HepG2 (cell line): Measurements from ENCODE around the gene SLC35B2. TPM values are rescaled to one million over a fixed set of nuclear protein-coding genes. Genes with fewer than 3 reads are reported as not detected.
A peak's percentile ranks its signal among the peaks of the same experiment; 100 is the strongest.

Experiments
- ARNTL ChIP-seq: sonication (generic); formaldehyde crosslinking; IDR thresholded peaks from 2 replicates; pipeline ENCODE4 v1.4.0; 2020; ENCODE audit warnings: mild to moderate bottlenecking, missing genetic modification reagents
- ASH2L ChIP-seq: fragments of 300-600, 200-600 bp; sonication (generic); IDR thresholded peaks from 2 replicates; pipeline ENCODE4 v1.7.0; 2017; ENCODE audit warnings: low read depth, mild to moderate bottlenecking, moderate library complexity, mixed read lengths, low read length; ENCODE audit not compliant: insufficient read length
- CENPX ChIP-seq: sonication (generic); formaldehyde crosslinking; IDR thresholded peaks from 2 replicates; pipeline ENCODE4 v1.9.0; 2021; ENCODE audit warnings: mild to moderate bottlenecking, missing genetic modification reagents, moderate library complexity
- DMAP1 ChIP-seq: IDR thresholded peaks from 2 replicates; pipeline ENCODE4 v1.6.1; 2016
- EHMT2 ChIP-seq: fragments of 200-600 bp; sonication (generic); IDR thresholded peaks from 2 replicates; pipeline ENCODE4 v1.7.0; 2017; ENCODE audit warnings: antibody characterized with exemption, low read depth, low read length, borderline replicate concordance
- HNRNPUL1 ChIP-seq: fragments of 200-400 bp; formaldehyde crosslinking; IDR thresholded peaks from 2 replicates; pipeline ENCODE4 v1.6.1; 2017; ENCODE audit warnings: low read depth, mild to moderate bottlenecking, low read length, moderate library complexity
- KLF16 ChIP-seq, 2 experiments: sonication (generic) in 1 of 2; formaldehyde crosslinking in 1 of 2; IDR thresholded peaks; 2 replicates each; pipeline versions ENCODE4 v1.6.1 to v1.8.0; 2016 to 2023; ENCODE audit warnings: missing genetic modification reagents in 2 of 2, missing compliant biosample characterization in 1 of 2
- MAFK ChIP-seq, 2 experiments: IDR thresholded peaks in 1 of 2; conservative IDR thresholded peaks in 1 of 2; 2 replicates each; pipeline ENCODE4 v1.6.1; 2011; ENCODE audit warnings: improper control_type of control experiment in 2 of 2, low read length in 2 of 2
- NFE2L1 ChIP-seq: sonication (generic); formaldehyde crosslinking; IDR thresholded peaks from 2 replicates; pipeline ENCODE4 v1.4.0; 2020; ENCODE audit warnings: missing genetic modification reagents, mild to moderate bottlenecking, borderline replicate concordance
- PAF1 ChIP-seq: IDR thresholded peaks from 2 replicates; pipeline ENCODE4 v1.6.1; 2016; ENCODE audit warnings: missing genetic modification reagents, missing compliant biosample characterization
- PCBP2 ChIP-seq: fragments of 200-400 bp; formaldehyde crosslinking; optimal IDR thresholded peaks from 2 replicates; pipeline ENCODE3; 2018; ENCODE audit warnings: low read length, low read depth; ENCODE audit not compliant: poor library complexity, severe bottlenecking
- PPARG ChIP-seq: conservative IDR thresholded peaks from 2 replicates; pipeline ENCODE4 v1.6.1; 2016; ENCODE audit warnings: missing biosample characterization, missing genetic modification reagents
- RBM22 ChIP-seq: fragments of 200-400 bp; formaldehyde crosslinking; optimal IDR thresholded peaks from 2 replicates; pipeline ENCODE3; 2017; ENCODE audit warnings: mild to moderate bottlenecking, low read length, moderate library complexity
- RFX5 ChIP-seq: IDR thresholded peaks from 2 replicates; pipeline ENCODE4 v1.6.1; 2011; ENCODE audit warnings: low read depth, low read length, improper control_type of control experiment
- RXRA ChIP-seq: sonication (generic); formaldehyde crosslinking; IDR thresholded peaks from 2 replicates; pipeline ENCODE4 v1.5.1; 2020; ENCODE audit warnings: missing genetic modification reagents
- SETDB1 ChIP-seq: sonication (generic); formaldehyde crosslinking; IDR thresholded peaks from 2 replicates; pipeline ENCODE4 v1.5.1; 2020; ENCODE audit warnings: missing genetic modification reagents, mild to moderate bottlenecking, borderline replicate concordance
- SRSF1 ChIP-seq: fragments of 200-400 bp; formaldehyde crosslinking; optimal IDR thresholded peaks from 2 replicates; pipeline ENCODE3; 2017; ENCODE audit warnings: mild to moderate bottlenecking, low read depth, low read length, moderate library complexity
- ZNF780A ChIP-seq: sonication (generic); formaldehyde crosslinking; IDR thresholded peaks from 2 replicates; pipeline ENCODE4 v1.8.0; 2022; ENCODE audit warnings: mild to moderate bottlenecking, missing genetic modification reagents, moderate library complexity
- polyA plus RNA-seq, 8 experiments: library from polyadenylated mRNA; depleted of rRNA in 3 of 8; stranded (reverse) in 7 of 8; unstranded in 1 of 8; fragments of >200 nt; fragmentation: Illumina TruSeq in 4 of 8; extraction: Trizol in 4 of 8; gene quantifications; 2 replicates each; pipeline versions ENCODE4 v1.2.1 to v1.2.3, GENCODE V29; 2011 to 2016; ENCODE audit warnings: low read depth in 4 of 8, missing spikeins in 1 of 8, mixed read lengths in 1 of 8; ENCODE audit not compliant: insufficient read depth in 1 of 8
- total RNA-seq, 5 experiments: library from RNA; depleted of rRNA; stranded (reverse); fragments of >200 nt; fragmentation: Illumina TruSeq; extraction: Trizol; gene quantifications; 2 replicates each; pipeline ENCODE4 v1.2.3, GENCODE V29; 2016; ENCODE audit warnings: low read depth in 1 of 5
- TF ChIP-seq, protein P1 (sequence below): sonication (generic); formaldehyde crosslinking; IDR thresholded peaks from 2 replicates; pipeline ENCODE4 v1.5.0; 2020; ENCODE audit warnings: missing genetic modification reagents
- TF ChIP-seq, protein P2 (sequence below): sonication (generic); formaldehyde crosslinking; IDR thresholded peaks from 2 replicates; pipeline ENCODE4 v1.8.1; 2023; ENCODE audit warnings: mild to moderate bottlenecking, missing genetic modification reagents
- TF ChIP-seq, protein P3 (sequence below): IDR thresholded peaks from 2 replicates; pipeline ENCODE4 v1.6.1; 2016; ENCODE audit warnings: mild to moderate bottlenecking, missing biosample characterization, missing genetic modification reagents

SLC35B2 gene
- total and polyA plus RNA-seq, 2 of the 13 experiments (the other 11 are each of a cell fraction or from before 2014, with no cell fraction given): 61.1 to 148 TPM

DNA sequence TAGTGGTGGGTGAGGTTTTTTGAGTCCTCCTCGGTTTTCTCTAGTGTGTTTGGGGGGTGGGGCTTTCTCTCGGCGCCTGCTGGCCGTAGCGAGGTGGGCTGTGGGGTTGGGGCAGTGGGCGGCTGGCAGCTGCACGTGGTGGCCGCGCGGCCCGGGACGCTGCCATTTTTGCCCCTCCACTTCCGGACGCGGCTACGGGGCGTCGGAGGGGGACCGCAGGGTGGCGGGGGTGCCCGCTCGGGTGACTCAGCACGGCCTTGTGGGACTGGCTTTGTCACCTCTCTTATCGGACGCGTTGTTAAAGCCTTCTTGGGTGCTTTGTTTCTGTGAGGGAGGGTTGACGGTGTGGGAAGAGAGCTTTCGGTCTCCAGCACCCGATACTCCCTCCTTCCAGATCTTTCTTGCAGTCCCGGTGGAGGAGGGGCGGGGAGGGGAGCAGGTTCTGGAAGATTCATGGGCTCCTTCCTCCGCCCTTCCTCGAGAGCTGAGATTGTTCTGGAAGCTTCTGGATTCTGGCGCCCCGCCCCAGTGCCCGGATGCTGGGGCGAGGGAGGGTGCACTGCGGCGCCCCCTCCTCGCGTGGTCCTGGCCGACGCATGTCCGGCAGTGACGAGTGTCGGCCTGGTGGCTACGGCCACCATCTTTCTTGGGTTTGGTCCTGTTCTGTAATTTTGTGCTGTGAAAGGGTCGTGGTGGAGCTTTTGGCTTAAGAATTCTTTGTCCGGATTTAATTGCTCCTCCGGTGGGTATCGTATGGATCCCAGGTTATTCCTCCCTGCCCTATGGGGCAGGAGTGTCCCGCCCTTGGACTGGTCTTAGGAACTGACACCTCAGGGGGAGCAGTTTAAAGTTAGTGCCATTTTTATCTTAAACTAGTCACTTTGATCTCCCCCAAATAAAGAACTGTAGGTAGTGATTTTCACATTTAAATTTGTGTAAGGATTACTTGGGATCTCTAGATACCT, 9.7 kb downstream of the SLC35B2 start (continued):
- TF ChIP-seq ZNF780A (CRISPR knock-in tag) (0 out of 2 replicates have a peak, but pooled peaks have one; percentile 55), RXRA (CRISPR knock-in tag) (peak; percentile 49; the same call in 1 of the 2 replicates), SETDB1 (CRISPR knock-in tag) (no peak), RBM22 (peak; percentile 2), MAFK (conservative IDR thresholded peaks at IDR 0.05 in 1 of 2, IDR thresholded peaks at IDR 0.05 in 1 of 2; ENCODE audit: low read length in 2 of 2) (0 out of 4 replicates have a peak, but pooled peaks of 1 of the 2 experiments have one; percentile 2), ARNTL (CRISPR knock-in tag) (no peak), SRSF1 (peak; percentile 26), CENPX (no peak), PPARG (CRISPR knock-in tag) (0 out of 2 replicates have a peak, but pooled peaks have one; percentile 20), PCBP2 (peak; percentile 26), PAF1 (CRISPR knock-in tag) (peak; percentile 70; the same call in 1 of the 2 replicates), KLF16 (CRISPR knock-in tag; IDR thresholded peaks at IDR 0.05) (no peak; a peak in 1 of 4 replicates), ASH2L (peak; percentile 68), HNRNPUL1 (no peak), EHMT2 (no peak), NFE2L1 (CRISPR knock-in tag) (peak; percentile 94), RFX5 (no peak), DMAP1 (CRISPR knock-in tag) (peak; percentile 74; the same call in 1 of the 2 replicates)
- TF ChIP-seq, protein P1, sequence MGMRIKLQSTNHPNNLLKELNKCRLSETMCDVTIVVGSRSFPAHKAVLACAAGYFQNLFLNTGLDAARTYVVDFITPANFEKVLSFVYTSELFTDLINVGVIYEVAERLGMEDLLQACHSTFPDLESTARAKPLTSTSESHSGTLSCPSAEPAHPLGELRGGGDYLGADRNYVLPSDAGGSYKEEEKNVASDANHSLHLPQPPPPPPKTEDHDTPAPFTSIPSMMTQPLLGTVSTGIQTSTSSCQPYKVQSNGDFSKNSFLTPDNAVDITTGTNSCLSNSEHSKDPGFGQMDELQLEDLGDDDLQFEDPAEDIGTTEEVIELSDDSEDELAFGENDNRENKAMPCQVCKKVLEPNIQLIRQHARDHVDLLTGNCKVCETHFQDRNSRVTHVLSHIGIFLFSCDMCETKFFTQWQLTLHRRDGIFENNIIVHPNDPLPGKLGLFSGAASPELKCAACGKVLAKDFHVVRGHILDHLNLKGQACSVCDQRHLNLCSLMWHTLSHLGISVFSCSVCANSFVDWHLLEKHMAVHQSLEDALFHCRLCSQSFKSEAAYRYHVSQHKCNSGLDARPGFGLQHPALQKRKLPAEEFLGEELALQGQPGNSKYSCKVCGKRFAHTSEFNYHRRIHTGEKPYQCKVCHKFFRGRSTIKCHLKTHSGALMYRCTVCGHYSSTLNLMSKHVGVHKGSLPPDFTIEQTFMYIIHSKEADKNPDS (CRISPR knock-in tag): no peak
- TF ChIP-seq, protein P2, sequence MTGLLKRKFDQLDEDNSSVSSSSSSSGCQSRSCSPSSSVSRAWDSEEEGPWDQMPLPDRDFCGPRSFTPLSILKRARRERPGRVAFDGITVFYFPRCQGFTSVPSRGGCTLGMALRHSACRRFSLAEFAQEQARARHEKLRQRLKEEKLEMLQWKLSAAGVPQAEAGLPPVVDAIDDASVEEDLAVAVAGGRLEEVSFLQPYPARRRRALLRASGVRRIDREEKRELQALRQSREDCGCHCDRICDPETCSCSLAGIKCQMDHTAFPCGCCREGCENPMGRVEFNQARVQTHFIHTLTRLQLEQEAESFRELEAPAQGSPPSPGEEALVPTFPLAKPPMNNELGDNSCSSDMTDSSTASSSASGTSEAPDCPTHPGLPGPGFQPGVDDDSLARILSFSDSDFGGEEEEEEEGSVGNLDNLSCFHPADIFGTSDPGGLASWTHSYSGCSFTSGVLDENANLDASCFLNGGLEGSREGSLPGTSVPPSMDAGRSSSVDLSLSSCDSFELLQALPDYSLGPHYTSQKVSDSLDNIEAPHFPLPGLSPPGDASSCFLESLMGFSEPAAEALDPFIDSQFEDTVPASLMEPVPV (CRISPR knock-in tag): peak; percentile 65; the same call in 1 of the 2 replicates
- TF ChIP-seq, protein P3, sequence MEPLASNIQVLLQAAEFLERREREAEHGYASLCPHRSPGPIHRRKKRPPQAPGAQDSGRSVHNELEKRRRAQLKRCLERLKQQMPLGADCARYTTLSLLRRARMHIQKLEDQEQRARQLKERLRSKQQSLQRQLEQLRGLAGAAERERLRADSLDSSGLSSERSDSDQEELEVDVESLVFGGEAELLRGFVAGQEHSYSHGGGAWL (CRISPR knock-in tag): peak; percentile 88
